ENCODE measurements around the gene BLNK. TPM values are rescaled to one million over a fixed set of nuclear protein-coding genes. Genes with fewer than 3 reads are reported as not detected.
"Not testable (repeated sequence)": the region's sequence is repeated elsewhere in the genome, so short reads cannot be mapped to it uniquely, and the experiment has no call there.

Gene BLNK
- total RNA-seq, 1 donor from 2014 or later, result not detected

DNA sequence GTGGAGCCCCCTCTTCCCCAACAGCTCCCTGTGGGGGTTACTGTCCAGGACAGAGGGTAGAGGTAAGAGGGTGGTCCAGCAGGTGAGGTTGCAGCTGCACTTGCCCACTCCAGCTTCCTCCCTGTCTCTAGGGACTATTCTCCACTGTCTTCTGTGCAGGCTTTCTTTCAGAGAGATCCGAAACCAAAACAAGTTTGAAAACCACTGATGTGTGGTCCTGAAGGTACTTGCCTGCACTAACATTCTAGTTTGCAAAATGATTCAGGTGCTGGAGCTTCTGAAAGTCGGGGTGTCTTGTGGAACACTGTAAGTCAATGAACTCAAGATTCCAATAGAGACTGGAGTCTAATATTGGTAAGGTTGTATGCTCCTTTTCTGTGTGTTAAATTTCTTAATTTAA, 63.1 kb downstream of the BLNK start:
- TF ChIP-seq, protein P1, sequence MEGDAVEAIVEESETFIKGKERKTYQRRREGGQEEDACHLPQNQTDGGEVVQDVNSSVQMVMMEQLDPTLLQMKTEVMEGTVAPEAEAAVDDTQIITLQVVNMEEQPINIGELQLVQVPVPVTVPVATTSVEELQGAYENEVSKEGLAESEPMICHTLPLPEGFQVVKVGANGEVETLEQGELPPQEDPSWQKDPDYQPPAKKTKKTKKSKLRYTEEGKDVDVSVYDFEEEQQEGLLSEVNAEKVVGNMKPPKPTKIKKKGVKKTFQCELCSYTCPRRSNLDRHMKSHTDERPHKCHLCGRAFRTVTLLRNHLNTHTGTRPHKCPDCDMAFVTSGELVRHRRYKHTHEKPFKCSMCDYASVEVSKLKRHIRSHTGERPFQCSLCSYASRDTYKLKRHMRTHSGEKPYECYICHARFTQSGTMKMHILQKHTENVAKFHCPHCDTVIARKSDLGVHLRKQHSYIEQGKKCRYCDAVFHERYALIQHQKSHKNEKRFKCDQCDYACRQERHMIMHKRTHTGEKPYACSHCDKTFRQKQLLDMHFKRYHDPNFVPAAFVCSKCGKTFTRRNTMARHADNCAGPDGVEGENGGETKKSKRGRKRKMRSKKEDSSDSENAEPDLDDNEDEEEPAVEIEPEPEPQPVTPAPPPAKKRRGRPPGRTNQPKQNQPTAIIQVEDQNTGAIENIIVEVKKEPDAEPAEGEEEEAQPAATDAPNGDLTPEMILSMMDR (IDR thresholded peaks at IDR 0.05; ENCODE audit: unreplicated experiment), result no peak
- Mint-ChIP-seq H3K36me3 (ENCODE audit: low read depth, unreplicated experiment) (no peaks in the 10 kb centered on the region), H3K27me3 (ENCODE audit: unreplicated experiment) (no peaks in the 10 kb centered on the region), H3K9me3 (ENCODE audit: unreplicated experiment) (no peaks in the 10 kb centered on the region), H3K4me1 (ENCODE audit: unreplicated experiment) (peaks cover 10% of the 10 kb centered on the region), H3K4me3 (ENCODE audit: unreplicated experiment) (no peak overlapping the region), H3K27ac (ENCODE audit: unreplicated experiment) (no peak overlapping the region)
- DNase-seq (ENCODE audit: low spot score), result no peak

DNA sequence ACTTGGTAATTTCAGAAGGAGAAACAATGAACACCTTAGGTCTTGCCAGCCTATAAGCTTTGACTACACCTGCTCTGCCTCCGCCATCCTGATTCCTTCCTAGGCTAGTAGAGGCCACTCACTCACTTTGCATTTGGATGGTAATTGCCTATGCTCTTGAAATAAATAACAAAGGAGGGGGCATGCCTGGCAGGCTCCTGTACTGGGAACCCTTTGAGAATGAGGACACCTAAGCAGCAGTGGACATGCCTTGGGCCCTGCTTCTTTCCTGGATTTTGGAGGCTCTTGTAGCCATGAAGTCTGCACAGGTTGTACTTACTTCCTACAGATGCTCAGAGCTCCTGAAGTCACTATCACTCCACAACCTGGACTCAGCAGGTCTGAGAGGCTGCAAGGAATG, 65.8 kb downstream of the BLNK start:
- Mint-ChIP-seq H3K27me3 (ENCODE audit: unreplicated experiment) (peaks cover 3% of the 10 kb centered on the region), H3K36me3 (ENCODE audit: low read depth, unreplicated experiment) (no peaks in the 10 kb centered on the region), H3K9me3 (ENCODE audit: unreplicated experiment) (no peaks in the 10 kb centered on the region), H3K27ac (ENCODE audit: unreplicated experiment) (no peak overlapping the region), H3K4me1 (ENCODE audit: unreplicated experiment) (peaks cover 4% of the 10 kb centered on the region), H3K4me3 (ENCODE audit: unreplicated experiment) (no peak overlapping the region)
- TF ChIP-seq, protein P1 (IDR thresholded peaks at IDR 0.05; ENCODE audit: unreplicated experiment), result no peak
- DNase-seq (ENCODE audit: low spot score), result no peak

DNA sequence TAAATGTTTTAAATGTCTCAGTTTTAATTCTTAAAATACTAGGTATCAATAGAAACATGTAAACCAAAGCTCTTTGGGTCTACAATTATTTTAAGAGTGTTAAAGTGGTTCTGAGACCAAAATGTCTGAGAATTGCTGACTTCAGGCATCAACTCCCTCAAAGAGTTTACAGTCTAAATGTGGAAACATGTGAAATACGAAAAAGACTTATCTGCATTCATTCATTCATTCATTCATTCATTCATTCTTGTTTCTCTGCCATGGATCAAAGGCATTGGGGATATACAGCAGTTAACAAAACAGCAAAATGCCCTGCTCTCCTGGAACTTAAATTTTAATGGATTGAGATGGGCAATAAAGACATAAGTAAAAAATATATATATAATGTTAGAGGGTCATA, 69.8 kb downstream of the BLNK start:
- peaks cover 3% of the 10 kb centered on the region for H3K27me3 Mint-ChIP-seq (ENCODE audit: unreplicated experiment)
- H3K27ac Mint-ChIP-seq (ENCODE audit: unreplicated experiment), result no peak overlapping the region
- H3K9me3 Mint-ChIP-seq (ENCODE audit: unreplicated experiment), result no peaks in the 10 kb centered on the region
- no peaks in the 10 kb centered on the region for H3K36me3 Mint-ChIP-seq (ENCODE audit: low read depth, unreplicated experiment)
- no peak overlapping the region for H3K4me3 Mint-ChIP-seq (ENCODE audit: unreplicated experiment)
- H3K4me1 Mint-ChIP-seq (ENCODE audit: unreplicated experiment), result peaks cover 4% of the 10 kb centered on the region
- TF ChIP-seq, protein P1 (IDR thresholded peaks at IDR 0.05; ENCODE audit: unreplicated experiment), result no peak
- no peak for DNase-seq (ENCODE audit: low spot score)

DNA sequence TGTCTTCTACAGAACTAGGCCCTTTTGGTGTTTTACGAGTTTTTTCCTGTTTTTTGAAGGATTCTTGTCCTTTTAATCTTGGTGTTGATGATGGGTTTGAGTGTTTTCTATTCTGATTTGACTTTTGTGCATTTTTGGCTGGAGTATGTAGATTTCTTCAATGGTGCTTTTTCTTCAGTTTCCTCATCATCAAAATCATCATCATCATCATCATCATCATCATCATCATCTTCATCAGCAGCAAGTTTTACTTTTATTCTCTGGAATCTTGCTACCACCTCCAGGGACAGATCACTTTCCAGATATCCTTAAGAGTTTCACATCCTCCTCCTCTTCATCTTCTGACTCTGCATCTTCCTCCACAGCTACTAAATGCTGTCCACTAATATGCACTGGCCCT, 81.9 kb downstream of the BLNK start:
- H3K4me3 Mint-ChIP-seq (ENCODE audit: unreplicated experiment); H3K27me3 Mint-ChIP-seq (ENCODE audit: unreplicated experiment); DNase-seq (ENCODE audit: low spot score); H3K27ac Mint-ChIP-seq (ENCODE audit: unreplicated experiment); H3K4me1 Mint-ChIP-seq (ENCODE audit: unreplicated experiment); H3K9me3 Mint-ChIP-seq (ENCODE audit: unreplicated experiment); H3K36me3 Mint-ChIP-seq (ENCODE audit: low read depth, unreplicated experiment): not testable (repeated sequence)

DNA sequence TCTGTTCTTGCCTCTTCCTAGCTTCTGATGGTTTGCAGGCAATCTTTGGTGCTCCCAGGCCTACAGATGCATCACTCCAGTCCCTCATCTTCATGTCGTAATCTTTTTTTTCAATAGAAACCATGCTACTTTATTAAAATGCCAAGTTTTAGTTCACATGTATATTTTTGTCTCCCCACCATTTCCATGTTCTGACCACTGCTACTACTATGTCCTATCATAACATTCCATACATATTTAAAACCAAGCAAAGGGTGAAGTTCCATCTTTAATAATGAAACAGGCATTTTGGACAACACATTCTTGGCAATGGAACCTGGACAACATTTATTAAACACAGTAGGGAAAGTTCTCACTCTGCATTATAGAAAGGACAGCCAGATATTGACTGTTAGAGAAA, 82.5 kb downstream of the BLNK start:
- TF ChIP-seq, protein P1 (IDR thresholded peaks at IDR 0.05; ENCODE audit: unreplicated experiment), result no peak
- Mint-ChIP-seq H3K36me3 (ENCODE audit: low read depth, unreplicated experiment) (no peaks in the 10 kb centered on the region), H3K9me3 (ENCODE audit: unreplicated experiment) (no peaks in the 10 kb centered on the region), H3K27me3 (ENCODE audit: unreplicated experiment) (no peaks in the 10 kb centered on the region), H3K27ac (ENCODE audit: unreplicated experiment) (no peak overlapping the region), H3K4me3 (ENCODE audit: unreplicated experiment) (no peak overlapping the region), H3K4me1 (ENCODE audit: unreplicated experiment) (no peaks in the 10 kb centered on the region)
- DNase-seq (ENCODE audit: low spot score), result no peak

DNA sequence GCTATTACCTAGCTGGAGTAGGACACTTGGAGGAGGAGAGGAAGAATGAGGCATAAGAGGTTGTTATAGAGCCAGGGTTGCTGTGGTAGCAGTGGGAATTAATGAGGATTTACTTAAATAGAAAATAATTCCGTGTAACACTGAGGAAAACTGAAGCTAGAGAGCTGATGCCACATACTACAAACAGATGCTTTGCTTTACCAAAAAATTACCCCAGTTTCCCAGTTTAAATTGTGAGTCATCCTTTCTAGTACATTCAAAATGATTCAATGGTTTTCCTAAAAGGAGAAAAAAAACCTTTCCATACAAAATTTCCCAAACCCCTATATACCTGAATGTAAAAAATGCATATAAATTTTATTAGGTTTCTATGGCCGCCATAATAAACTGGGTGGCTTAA, 82.9 kb downstream of the BLNK start:
- Mint-ChIP-seq H3K36me3 (ENCODE audit: low read depth, unreplicated experiment) (no peaks in the 10 kb centered on the region), H3K27ac (ENCODE audit: unreplicated experiment) (no peak overlapping the region), H3K4me1 (ENCODE audit: unreplicated experiment) (no peaks in the 10 kb centered on the region), H3K9me3 (ENCODE audit: unreplicated experiment) (no peaks in the 10 kb centered on the region), H3K4me3 (ENCODE audit: unreplicated experiment) (no peak overlapping the region), H3K27me3 (ENCODE audit: unreplicated experiment) (no peaks in the 10 kb centered on the region)
- DNase-seq (ENCODE audit: low spot score), result no peak
- TF ChIP-seq, protein P1 (IDR thresholded peaks at IDR 0.05; ENCODE audit: unreplicated experiment), result no peak
